HG03457 (cell line): Measurements from ENCODE around the gene RASAL2.
"Not testable (repeated sequence)": the region's sequence is repeated elsewhere in the genome, so short reads cannot be mapped to it uniquely, and the experiment has no call there.

Source experiments
- ATAC-seq: cut with Tn5 transposase; IDR thresholded peaks from one replicate; pipeline ENCODE4 v1.9.1; 2021; ENCODE audit warnings: moderate number of reproducible peaks; ENCODE audit not compliant: unreplicated experiment

Gene RASAL2

GRCh38 chr1:178066908-178067614, 26.8 kb upstream of the RASAL2 start:
- peak; percentile 97 for ATAC-seq

GRCh38 chr1:178071811-178072210, 22.1 kb upstream of the RASAL2 start:
- ATAC-seq = no peak

GRCh38 chr1:178072326-178072725, 21.6 kb upstream of the RASAL2 start:
- no peak for ATAC-seq

- no peak for ATAC-seq
Measured at GRCh38 chr1:178075333-178075732, 18.6 kb upstream of the RASAL2 start.

- ATAC-seq = no peak
Measured at GRCh38 chr1:178076607-178077006, 17.3 kb upstream of the RASAL2 start.

DNA sequence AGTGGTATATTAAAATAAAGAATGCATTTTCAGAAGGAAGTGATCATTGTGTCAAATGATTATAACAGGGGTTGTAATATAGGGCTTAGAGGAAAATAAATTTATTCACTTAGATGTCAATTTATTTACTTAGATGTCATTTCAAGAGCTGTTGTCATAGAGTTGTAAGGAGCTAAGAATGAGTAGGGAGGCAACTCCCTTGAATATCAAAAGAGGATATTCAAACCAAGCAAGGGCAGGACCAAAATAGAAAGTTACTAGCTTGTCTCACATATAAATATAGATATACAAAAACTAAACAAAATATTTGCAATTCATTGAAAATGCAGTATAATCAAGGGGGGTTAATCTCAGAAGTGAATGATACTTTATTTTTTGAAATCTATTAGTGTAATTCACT, 16.0 kb upstream of the RASAL2 start:
- ATAC-seq = no peak

DNA sequence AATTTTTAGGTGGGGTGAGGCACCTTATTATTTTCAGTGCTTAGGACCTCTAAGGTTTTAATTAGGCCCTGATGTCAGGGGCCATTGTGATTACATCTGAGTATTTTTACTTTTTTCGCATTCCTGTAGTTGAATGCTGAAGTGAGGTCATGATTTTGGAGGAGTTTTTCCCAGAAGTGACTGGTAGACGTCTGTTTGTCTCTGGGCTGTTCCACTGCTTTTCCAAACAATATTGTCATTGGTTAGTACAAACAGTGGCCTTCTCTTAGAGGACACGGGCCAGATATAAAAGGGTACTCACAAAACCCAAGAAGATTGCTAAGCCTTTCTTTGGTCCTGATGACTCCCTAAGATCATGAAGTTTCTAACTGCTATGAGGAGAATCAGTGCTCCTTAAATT, 7.6 kb upstream of the RASAL2 start:
- ATAC-seq = no peak

GRCh38 chr1:178086766-178087165, 7.1 kb upstream of the RASAL2 start:
- ATAC-seq = no peak

DNA sequence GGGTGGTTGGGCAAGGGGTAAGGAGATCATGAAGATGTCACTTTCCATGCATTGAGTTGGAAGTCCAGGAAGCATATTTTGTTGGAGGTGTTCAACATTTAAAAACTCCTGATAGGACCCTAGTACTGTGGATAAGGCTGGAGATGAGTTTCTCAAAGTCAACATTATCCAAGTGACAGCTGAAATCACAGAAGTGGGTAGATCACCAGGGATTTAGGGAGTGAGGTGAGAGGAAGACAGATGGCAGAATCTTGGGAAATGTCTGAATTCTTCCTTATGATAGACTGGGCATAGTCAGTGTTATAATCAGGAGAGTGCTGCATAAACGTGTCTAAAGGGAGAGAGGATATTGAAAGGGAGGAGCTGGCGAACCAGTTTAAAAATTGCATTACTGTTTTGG, 5.3 kb upstream of the RASAL2 start:
- ATAC-seq = no peak

GRCh38 chr1:178091454-178091853, 2.5 kb upstream of the RASAL2 start:
- not testable (repeated sequence) for ATAC-seq

DNA sequence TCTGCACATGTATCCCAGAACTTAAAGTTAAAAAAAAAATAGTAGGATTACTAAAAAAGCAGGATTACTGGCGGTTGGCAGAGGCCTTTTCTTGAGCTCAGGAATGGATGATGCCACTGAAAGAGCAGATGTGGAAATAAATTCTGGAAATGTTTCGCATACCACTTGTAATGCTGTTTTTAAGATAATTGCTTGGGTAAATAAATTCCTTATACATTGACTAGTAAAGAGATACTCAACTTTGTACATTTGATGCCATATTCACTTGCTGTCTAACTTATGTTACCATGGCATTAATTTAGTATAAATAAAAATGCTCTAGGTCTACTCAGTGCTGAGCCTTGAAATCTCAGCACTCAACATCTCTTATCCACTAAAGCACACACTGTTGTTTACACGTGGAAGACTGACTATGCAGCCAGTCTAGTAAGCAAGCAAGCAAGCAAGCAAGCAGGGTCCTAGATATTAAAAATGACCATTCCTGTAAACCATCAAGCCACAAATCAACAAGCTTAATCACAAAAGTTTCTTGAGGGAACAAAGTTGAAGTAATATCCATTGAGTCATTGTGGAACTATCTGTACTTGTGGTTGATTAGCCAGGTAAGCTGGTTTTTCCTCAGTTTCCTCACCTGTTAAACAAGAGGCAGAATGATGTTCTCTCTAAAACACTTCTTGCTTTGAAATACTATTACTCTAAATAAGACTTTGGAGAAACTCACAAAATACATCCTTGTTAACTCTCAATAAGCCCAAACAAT, 1.7 kb upstream of the RASAL2 start:
- ATAC-seq = no peak

DNA sequence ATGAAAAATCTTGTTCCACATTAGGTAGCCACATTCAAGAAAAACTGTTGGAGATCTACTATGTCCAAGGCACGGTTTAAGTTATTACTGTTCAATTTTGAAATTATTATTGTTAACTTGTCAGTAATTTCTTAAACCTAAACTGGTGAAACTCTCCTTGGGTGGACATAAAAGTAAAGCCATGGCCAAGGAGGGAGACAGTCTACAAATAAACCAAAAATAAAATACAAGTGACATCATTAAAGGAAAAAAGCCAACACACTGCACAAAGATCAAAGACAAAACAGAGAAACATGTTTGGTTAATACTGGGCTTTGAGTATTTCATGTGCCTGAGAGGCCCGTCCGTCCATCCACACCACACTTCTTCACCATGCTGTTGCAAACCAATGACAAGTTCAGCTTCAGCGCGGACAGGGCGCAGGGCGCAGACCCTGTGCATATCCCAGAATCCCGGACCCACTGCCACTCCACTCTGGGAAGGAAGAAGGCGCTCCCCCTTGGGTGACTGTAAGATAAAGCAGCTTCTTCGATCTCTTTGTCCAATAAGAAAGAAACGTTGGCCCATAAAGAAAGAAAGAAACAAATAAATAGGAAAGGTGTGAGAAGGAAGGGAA, 918 bp upstream of the RASAL2 start:
- no peak for ATAC-seq

- ATAC-seq = peak; percentile 72
Measured at GRCh38 chr1:178093494-178093950, 382 bp upstream of the RASAL2 start.

DNA sequence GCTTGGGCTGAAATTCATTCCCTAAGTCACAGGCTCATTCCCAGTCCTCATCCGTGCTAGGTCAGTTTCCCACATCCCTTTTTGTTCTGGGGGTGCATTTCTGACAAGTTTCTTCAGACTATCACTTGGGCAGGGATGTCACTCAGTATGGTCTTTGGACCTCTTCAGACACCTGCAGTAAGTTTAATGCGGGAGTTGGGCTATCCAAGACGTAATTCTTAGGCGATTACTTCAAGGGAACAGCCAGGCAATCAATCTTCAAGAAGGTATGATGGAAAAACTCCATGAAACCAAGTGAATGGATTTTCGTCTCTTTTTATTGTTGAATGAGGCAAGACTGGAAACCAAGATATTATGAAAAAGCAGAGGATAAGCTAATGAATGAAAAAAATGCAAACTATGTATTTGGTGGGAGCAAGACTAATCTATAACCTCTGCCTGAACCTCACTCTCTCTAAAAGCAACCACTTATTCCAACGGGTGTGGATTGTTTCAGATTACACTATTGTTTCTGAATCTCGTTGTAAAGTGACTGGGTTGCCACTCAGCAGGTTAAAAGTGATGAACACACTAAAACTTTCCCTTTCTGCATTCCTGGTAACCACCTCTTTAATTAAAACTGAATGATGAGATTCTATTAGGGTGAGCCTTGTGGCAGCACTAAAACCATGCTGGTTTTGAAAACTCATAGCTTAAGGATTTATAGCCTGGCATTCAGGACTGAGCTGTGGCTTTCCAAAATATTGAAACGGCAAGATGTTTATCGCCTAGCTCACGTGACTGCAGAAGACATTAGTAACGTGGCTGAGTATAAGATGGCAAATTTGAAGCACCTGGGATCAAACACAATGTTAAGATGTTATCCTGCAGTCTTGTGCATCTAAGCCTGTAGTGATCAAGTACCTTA, 1.1 kb downstream of the RASAL2 start:
- no peak for ATAC-seq

DNA sequence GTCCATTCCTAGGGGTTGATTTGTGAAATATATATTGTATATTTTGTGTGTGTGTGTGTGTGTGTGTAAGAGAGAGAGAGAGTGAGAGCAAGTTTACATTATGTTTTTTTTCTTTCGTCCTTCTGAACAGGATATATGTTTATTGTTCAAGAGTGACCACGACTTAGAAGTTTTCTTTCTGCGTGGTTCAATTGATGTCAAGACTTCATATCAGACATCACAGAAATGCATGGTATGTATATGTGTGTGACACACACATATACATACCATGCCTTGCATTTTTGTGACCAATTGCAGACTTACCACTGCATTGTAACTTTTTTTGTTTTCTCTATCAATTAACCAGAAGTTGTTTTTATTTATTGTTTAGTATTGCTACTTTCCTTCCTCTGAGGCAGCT, 2.5 kb downstream of the RASAL2 start:
- ATAC-seq = no peak

- no peak for ATAC-seq
Measured at GRCh38 chr1:178098262-178098661, 4.4 kb downstream of the RASAL2 start.

DNA sequence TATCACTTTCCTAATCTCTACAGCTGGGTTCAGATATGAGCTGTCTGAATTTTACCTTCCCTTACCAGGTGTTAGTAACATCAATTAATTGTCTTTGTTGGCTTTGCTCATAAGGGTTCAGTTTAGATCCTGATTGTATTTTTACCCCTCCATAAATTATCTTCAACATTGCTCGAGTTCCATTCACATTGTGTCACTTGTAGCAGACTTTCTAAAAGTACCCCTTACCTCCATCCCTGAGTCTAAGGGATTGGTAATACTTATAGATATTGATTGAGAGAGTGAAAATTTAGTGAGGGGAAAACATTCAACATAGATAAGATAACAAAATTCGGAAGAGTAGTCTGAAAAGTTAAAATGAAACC, 7.3 kb downstream of the RASAL2 start:
- no peak for ATAC-seq

- no peak for ATAC-seq
Measured at GRCh38 chr1:178101654-178102053, 7.8 kb downstream of the RASAL2 start.

DNA sequence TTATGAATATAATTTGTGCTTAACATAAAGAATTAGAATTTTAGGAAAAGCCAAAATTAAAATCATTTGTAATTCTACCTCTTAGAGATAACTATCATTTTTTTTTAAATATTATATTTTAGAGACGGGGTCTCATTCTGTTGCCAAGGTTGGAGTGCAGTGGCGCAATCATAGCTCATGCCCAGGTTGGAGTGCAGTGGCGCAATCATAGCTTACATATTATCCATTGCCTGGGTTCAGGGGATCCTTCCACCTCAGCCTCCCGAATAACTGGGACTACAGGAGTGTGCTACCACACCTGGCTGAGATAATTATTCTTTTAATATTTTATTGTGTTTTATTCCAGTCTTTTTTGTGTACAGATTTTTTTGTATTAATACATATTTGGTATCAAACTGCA, 8.3 kb downstream of the RASAL2 start:
- no peak for ATAC-seq

DNA sequence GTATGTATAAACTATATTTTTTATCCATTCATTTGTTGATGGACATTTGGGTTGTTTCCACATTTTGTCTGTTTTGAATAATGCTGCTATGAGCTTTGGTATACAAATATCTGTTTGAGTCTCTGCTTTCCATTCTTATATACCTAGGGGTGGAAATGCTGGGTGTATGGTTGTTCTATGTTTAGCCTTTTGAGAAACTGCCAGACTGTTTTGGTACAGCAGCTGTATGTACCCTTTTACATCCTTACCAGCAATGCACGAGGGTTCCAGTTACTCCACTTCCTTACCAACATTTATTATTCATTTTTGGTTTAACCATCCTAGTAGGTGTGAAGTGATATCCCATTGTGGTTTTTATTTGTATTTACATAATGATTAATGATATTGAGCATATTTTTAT, 13.9 kb downstream of the RASAL2 start:
- ATAC-seq = no peak
